ENCODE data around the gene EHBP1.
"Not testable (repeated sequence)": the region's sequence is repeated elsewhere in the genome, so short reads cannot be mapped to it uniquely, and the experiment has no call there.

The EHBP1 gene

GRCh38 chr2:63015389-63015788, 309.9 kb downstream of the EHBP1 start:
- Histone ChIP-seq H3K9ac (ENCODE audit: low read depth, low read length, poor library complexity, severe bottlenecking) (no peak overlapping the region), H4K20me1 (ENCODE audit: insufficient read depth, low read length, poor library complexity, severe bottlenecking) (no peaks in the 10 kb centered on the region), H3F3A (ENCODE audit: low read depth) (no peaks in the 10 kb centered on the region), H3K4me3 (ENCODE audit: low read length, poor library complexity, severe bottlenecking) (no peak overlapping the region), H3K4me1 (ENCODE audit: insufficient read depth, low read length, poor library complexity, severe bottlenecking) (no peaks in the 10 kb centered on the region), H2AFZ (ENCODE audit: low read length) (no peak overlapping the region), H3K79me2 (ENCODE audit: insufficient read depth, low read length) (no peaks in the 10 kb centered on the region), H3K36me3 (ENCODE audit: insufficient read depth, low read length) (no peaks in the 10 kb centered on the region; the same call in 1 of the 2 replicates), H3K27me3 (ENCODE audit: insufficient read depth, low read length, poor library complexity, severe bottlenecking) (no peaks in the 10 kb centered on the region), H3K4me2 (ENCODE audit: low read depth, low read length, poor library complexity, severe bottlenecking) (no peak overlapping the region), H3K9me2 (replicated peaks; ENCODE audit: low read depth, low read length) (no peaks in the 10 kb centered on the region), H3K9me3 (ENCODE audit: insufficient read depth, low read depth, low read length) (no peaks in the 10 kb centered on the region)
- TF ChIP-seq EZH2phosphoT487 (IDR thresholded peaks at IDR 0.05; ENCODE audit: borderline replicate concordance), result no peak
- TF ChIP-seq, protein P1, sequence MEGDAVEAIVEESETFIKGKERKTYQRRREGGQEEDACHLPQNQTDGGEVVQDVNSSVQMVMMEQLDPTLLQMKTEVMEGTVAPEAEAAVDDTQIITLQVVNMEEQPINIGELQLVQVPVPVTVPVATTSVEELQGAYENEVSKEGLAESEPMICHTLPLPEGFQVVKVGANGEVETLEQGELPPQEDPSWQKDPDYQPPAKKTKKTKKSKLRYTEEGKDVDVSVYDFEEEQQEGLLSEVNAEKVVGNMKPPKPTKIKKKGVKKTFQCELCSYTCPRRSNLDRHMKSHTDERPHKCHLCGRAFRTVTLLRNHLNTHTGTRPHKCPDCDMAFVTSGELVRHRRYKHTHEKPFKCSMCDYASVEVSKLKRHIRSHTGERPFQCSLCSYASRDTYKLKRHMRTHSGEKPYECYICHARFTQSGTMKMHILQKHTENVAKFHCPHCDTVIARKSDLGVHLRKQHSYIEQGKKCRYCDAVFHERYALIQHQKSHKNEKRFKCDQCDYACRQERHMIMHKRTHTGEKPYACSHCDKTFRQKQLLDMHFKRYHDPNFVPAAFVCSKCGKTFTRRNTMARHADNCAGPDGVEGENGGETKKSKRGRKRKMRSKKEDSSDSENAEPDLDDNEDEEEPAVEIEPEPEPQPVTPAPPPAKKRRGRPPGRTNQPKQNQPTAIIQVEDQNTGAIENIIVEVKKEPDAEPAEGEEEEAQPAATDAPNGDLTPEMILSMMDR (conservative IDR thresholded peaks at IDR 0.05; ENCODE audit: low read length), result no peak

DNA sequence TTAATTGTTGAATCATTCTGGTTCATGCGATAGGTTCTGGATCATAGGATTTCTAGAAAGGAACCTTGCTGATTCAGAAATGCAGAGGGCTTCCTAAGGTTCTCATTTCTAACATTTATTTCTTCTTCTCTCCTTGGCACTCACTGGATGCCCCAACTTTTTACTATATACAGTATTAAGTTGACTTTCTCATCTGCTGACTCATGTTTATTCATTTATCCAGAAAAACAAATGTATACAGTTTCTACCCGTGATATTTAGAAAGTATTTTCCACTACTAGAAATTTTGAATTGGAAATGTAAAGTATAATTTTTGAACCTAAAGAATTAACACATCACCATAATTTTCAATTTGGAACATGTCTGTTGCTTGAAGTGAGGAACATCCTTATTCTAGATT, 312.9 kb downstream of the EHBP1 start:
- TF ChIP-seq EZH2phosphoT487 (IDR thresholded peaks at IDR 0.05; ENCODE audit: borderline replicate concordance), result no peak
- TF ChIP-seq, protein P1 (conservative IDR thresholded peaks at IDR 0.05; ENCODE audit: low read length), result no peak
- H3K27me3 ChIP-seq (ENCODE audit: insufficient read depth, low read length, poor library complexity, severe bottlenecking), result no peaks in the 10 kb centered on the region
- no peaks in the 10 kb centered on the region for H3K79me2 ChIP-seq (ENCODE audit: insufficient read depth, low read length)
- no peaks in the 10 kb centered on the region for H4K20me1 ChIP-seq (ENCODE audit: insufficient read depth, low read length, poor library complexity, severe bottlenecking)
- H2AFZ ChIP-seq (ENCODE audit: low read length), result no peak overlapping the region
- no peaks in the 10 kb centered on the region for H3K9me3 ChIP-seq (ENCODE audit: insufficient read depth, low read depth, low read length)
- H3K9ac ChIP-seq (ENCODE audit: low read depth, low read length, poor library complexity, severe bottlenecking), result no peak overlapping the region
- no peak overlapping the region for H3K4me3 ChIP-seq (ENCODE audit: low read length, poor library complexity, severe bottlenecking)
- H3K9me2 ChIP-seq (replicated peaks; ENCODE audit: low read depth, low read length), result no peaks in the 10 kb centered on the region
- H3K4me1 ChIP-seq (ENCODE audit: insufficient read depth, low read length, poor library complexity, severe bottlenecking), result no peaks in the 10 kb centered on the region
- H3K4me2 ChIP-seq (ENCODE audit: low read depth, low read length, poor library complexity, severe bottlenecking), result no peak overlapping the region
- no peaks in the 10 kb centered on the region for H3F3A ChIP-seq (ENCODE audit: low read depth)
- no peaks in the 10 kb centered on the region; the same call in 1 of the 2 replicates for H3K36me3 ChIP-seq (ENCODE audit: insufficient read depth, low read length)

- H3K27me3 ChIP-seq (ENCODE audit: insufficient read depth, low read length, poor library complexity, severe bottlenecking); H3K79me2 ChIP-seq (ENCODE audit: insufficient read depth, low read length); H2AFZ ChIP-seq (ENCODE audit: low read length); H3K4me3 ChIP-seq (ENCODE audit: low read length, poor library complexity, severe bottlenecking); H3K4me2 ChIP-seq (ENCODE audit: low read depth, low read length, poor library complexity, severe bottlenecking); H3K9me2 ChIP-seq (replicated peaks; ENCODE audit: low read depth, low read length); H3K4me1 ChIP-seq (ENCODE audit: insufficient read depth, low read length, poor library complexity, severe bottlenecking); H3K9me3 ChIP-seq (ENCODE audit: insufficient read depth, low read depth, low read length); H3K36me3 ChIP-seq (ENCODE audit: insufficient read depth, low read length); H3F3A ChIP-seq (ENCODE audit: low read depth); H4K20me1 ChIP-seq (ENCODE audit: insufficient read depth, low read length, poor library complexity, severe bottlenecking); H3K9ac ChIP-seq (ENCODE audit: low read depth, low read length, poor library complexity, severe bottlenecking): not testable (repeated sequence)
These were observed 314.2 kb downstream of the EHBP1 start for GRCh38 chr2:63019686-63020085.

DNA sequence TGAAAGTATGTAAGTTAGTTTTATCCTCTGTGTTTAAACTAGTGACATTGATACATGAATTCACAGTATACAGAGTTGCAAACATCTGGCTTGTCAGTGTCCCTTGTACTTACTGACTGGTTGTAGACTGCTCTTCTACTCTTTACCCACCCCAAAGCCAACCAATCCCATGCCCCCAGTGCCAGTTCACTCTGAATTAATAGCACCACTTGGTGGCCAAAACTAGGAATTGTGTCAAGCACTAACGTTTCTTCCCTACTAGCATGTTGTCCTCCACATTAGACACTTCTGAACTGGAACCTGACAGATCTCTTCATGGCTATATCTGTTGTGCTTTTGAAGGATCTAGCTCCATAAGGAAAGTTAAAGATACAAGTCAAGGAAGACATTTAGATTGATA, 317.9 kb downstream of the EHBP1 start:
- Histone ChIP-seq H2AFZ (ENCODE audit: low read length) (no peak overlapping the region), H3F3A (ENCODE audit: low read depth) (no peaks in the 10 kb centered on the region), H4K20me1 (ENCODE audit: insufficient read depth, low read length, poor library complexity, severe bottlenecking) (no peaks in the 10 kb centered on the region), H3K9me2 (replicated peaks; ENCODE audit: low read depth, low read length) (no peaks in the 10 kb centered on the region), H3K79me2 (ENCODE audit: insufficient read depth, low read length) (no peaks in the 10 kb centered on the region), H3K9ac (ENCODE audit: low read depth, low read length, poor library complexity, severe bottlenecking) (no peak overlapping the region), H3K9me3 (ENCODE audit: insufficient read depth, low read depth, low read length) (no peaks in the 10 kb centered on the region), H3K36me3 (ENCODE audit: insufficient read depth, low read length) (no peaks in the 10 kb centered on the region), H3K27me3 (ENCODE audit: insufficient read depth, low read length, poor library complexity, severe bottlenecking) (no peaks in the 10 kb centered on the region), H3K4me2 (ENCODE audit: low read depth, low read length, poor library complexity, severe bottlenecking) (no peak overlapping the region), H3K4me3 (ENCODE audit: low read length, poor library complexity, severe bottlenecking) (no peak overlapping the region), H3K4me1 (ENCODE audit: insufficient read depth, low read length, poor library complexity, severe bottlenecking) (no peaks in the 10 kb centered on the region)
- TF ChIP-seq, protein P1 (conservative IDR thresholded peaks at IDR 0.05; ENCODE audit: low read length), result peak; percentile 78
- no peak for TF ChIP-seq EZH2phosphoT487 (IDR thresholded peaks at IDR 0.05; ENCODE audit: borderline replicate concordance)
